B cell (primary cell): Measurements from ENCODE around the gene CSF1. TPM values are rescaled to one million over a fixed set of nuclear protein-coding genes. Genes with fewer than 3 reads are reported as not detected.

Experiments used
- ATAC-seq: fragments of 200-7000 bp; cut with Tn5 transposase; one replicate; pipeline ENCODE4 v1.10.0; 2021; ENCODE audit warnings: low read depth, mild to moderate bottlenecking, moderate number of reproducible peaks, moderate library complexity
- CTCF ChIA-PET: fragments of 350-600 bp; sonication (Branson Sonifier 250); formaldehyde crosslinking; loops from one replicate; lab custom pipeline; 2021; ENCODE audit warnings: antibody characterized with exemption, inconsistent platforms; lab: Charles Lee
- POLR2A ChIA-PET: fragments of 350-600 bp; sonication (Branson Sonifier 250); formaldehyde crosslinking; loops from one replicate; lab custom pipeline; 2021; ENCODE audit warnings: antibody characterized with exemption; lab: Charles Lee
- DNase-seq: peaks from one replicate; pipeline ENCODE4 v3.0.0; 2013
- H2AFZ ChIP-seq: 2 replicates; pipeline ENCODE4 v1.6.1; 2012; ENCODE audit warnings: mild to moderate bottlenecking, low read depth, low read length; ENCODE audit not compliant: insufficient read depth, poor library complexity, severe bottlenecking
- H3K27ac ChIP-seq, 2 donors: 1 replicate in 1 of 2; 2 replicates in 1 of 2; pipeline ENCODE4 v1.5.1; 2012 to 2013; ENCODE audit warnings: low read length in 2 of 2, mild to moderate bottlenecking in 2 of 2, moderate library complexity in 1 of 2
- H3K27me3 ChIP-seq, 4 experiments: fragments of 200-600 bp in 1 of 4; sonication (generic) in 1 of 4; replicated peaks in 1 of 4; 1 replicate in 2 of 4; 2 replicates in 2 of 4; pipeline versions ENCODE4 v1.6.1 to v1.7.0; 2013 to 2016; ENCODE audit warnings: low read length in 3 of 4, mild to moderate bottlenecking in 2 of 4, mixed read lengths in 1 of 4, moderate library complexity in 1 of 4; ENCODE audit not compliant: insufficient read depth in 4 of 4, control insufficient read depth in 3 of 4; ENCODE audit errors: control extremely low read depth in 1 of 4
- H3K36me3 ChIP-seq, 2 experiments: replicated peaks in 1 of 2; 1 replicate in 1 of 2; 2 replicates in 1 of 2; pipeline versions ENCODE4 v1.6.1 to v1.7.1; 2013; ENCODE audit warnings: low read length in 1 of 2; ENCODE audit not compliant: insufficient read depth in 2 of 2, control insufficient read depth in 1 of 2; ENCODE audit errors: control extremely low read depth in 1 of 2, extremely low read depth in 1 of 2
- H3K4me1 ChIP-seq, 2 donors: fragments of 200-600 bp in 1 of 2; sonication (generic) in 1 of 2; 1 replicate in 1 of 2; 2 replicates in 1 of 2; pipeline versions ENCODE4 v1.5.1 to v1.6.1; 2013 to 2017; ENCODE audit warnings: low read length in 2 of 2; ENCODE audit not compliant: control insufficient read depth in 2 of 2, insufficient read depth in 2 of 2
- H3K4me2 ChIP-seq: replicated peaks from 2 replicates; pipeline ENCODE3; 2012; ENCODE audit warnings: mild to moderate bottlenecking, low read depth, low read length; ENCODE audit not compliant: poor library complexity, severe bottlenecking
- H3K4me3 ChIP-seq, 5 experiments: fragments of 200-600 bp in 1 of 5; sonication (generic) in 1 of 5; 1 replicate in 3 of 5; 2 replicates in 2 of 5; pipeline versions ENCODE4 v1.5.1 to v1.7.0; 2011 to 2016; ENCODE audit warnings: low read length in 4 of 5, mild to moderate bottlenecking in 4 of 5, low read depth in 2 of 5, control low read depth in 1 of 5, moderate library complexity in 1 of 5; ENCODE audit not compliant: insufficient read depth in 1 of 5; ENCODE audit errors: control extremely low read depth in 1 of 5, extremely low read depth in 1 of 5
- H3K79me2 ChIP-seq: fragments of 200-600 bp; sonication (generic); one replicate; pipeline ENCODE4 v1.6.0; 2016; ENCODE audit warnings: low read length; ENCODE audit not compliant: control insufficient read depth, insufficient read depth
- H3K9ac ChIP-seq: fragments of 200-600 bp; sonication (generic); 2 replicates; pipeline ENCODE4 v1.6.1; 2017; ENCODE audit warnings: mild to moderate bottlenecking, low read length, moderate library complexity
- H3K9me3 ChIP-seq, 3 donors: one replicate each; pipeline versions ENCODE4 v1.6.1 to v1.7.1; 2013; ENCODE audit warnings: low read length in 2 of 3; ENCODE audit not compliant: control insufficient read depth in 2 of 3, insufficient read depth in 1 of 3; ENCODE audit errors: control extremely low read depth in 1 of 3
- H4K20me1 ChIP-seq: 2 replicates; pipeline ENCODE4 v1.6.0; 2012; ENCODE audit warnings: mild to moderate bottlenecking, low read length; ENCODE audit not compliant: insufficient read depth, control insufficient read depth, poor library complexity, severe bottlenecking
- H3K27ac Mint-ChIP-seq: one replicate; pipeline ENCODE4 v1.8.0; 2021; ENCODE audit warnings: mixed read lengths
- H3K27me3 Mint-ChIP-seq: one replicate; pipeline ENCODE4 v1.8.0; 2021; ENCODE audit warnings: mixed read lengths
- H3K4me1 Mint-ChIP-seq: one replicate; pipeline ENCODE4 v1.8.0; 2021; ENCODE audit warnings: mixed read lengths
- H3K4me3 Mint-ChIP-seq: one replicate; pipeline ENCODE4 v1.8.0; 2021; ENCODE audit warnings: mixed read lengths
- H3K9me3 Mint-ChIP-seq: one replicate; pipeline ENCODE4 v1.8.0; 2022; ENCODE audit warnings: mixed read lengths; ENCODE audit not compliant: insufficient read depth
- CTCF ChIP-seq: fragments of 200-600 bp; IDR thresholded peaks from one replicate; pipeline ENCODE4 v1.8.0; 2022; ENCODE audit warnings: antibody characterized with exemption, mild to moderate bottlenecking
- EZH2 ChIP-seq: IDR thresholded peaks from 2 replicates; pipeline ENCODE4 v1.6.1; 2012; ENCODE audit warnings: borderline replicate concordance, low read depth, mild to moderate bottlenecking, moderate library complexity, low read length; ENCODE audit not compliant: insufficient read depth, poor library complexity, severe bottlenecking
- WGBS: methylation state at CpG from one replicate; pipeline ENCODE4 v1.1.5; 2013; ENCODE audit warnings: missing lambda C conversion rate; ENCODE audit not compliant: insufficient coverage; 5-methylcytosine and 5-hydroxymethylcytosine counted together
- intact Hi-C: fragments of 100-400 bp; cut with micrococcal nuclease; formaldehyde crosslinking; loops from one replicate; pipeline ENCODE4 v1.10.0; 2022
- polyA plus RNA-seq: library from polyadenylated mRNA; depleted of rRNA; stranded (reverse); fragments of >200 nt; gene quantifications from 2 replicates; pipeline ENCODE4 v1.2.3, GENCODE V29; 2012
- total RNA-seq, 2 donors: library from RNA; stranded (reverse); fragments of 120-200 nt in 1 of 2; gene quantifications; 1 replicate in 1 of 2; 2 replicates in 1 of 2; pipeline versions ENCODE4 v1.2.3 to v1.2.4, GENCODE V29; 2013 to 2022

Gene CSF1
- total and polyA plus RNA-seq, 2 donors (not counting 1 experiment from before 2014, with no cell fraction given) = 0.55 to 4.2 TPM

- no peak overlapping the region for H3K4me3 Mint-ChIP-seq
These were observed 21.6 kb upstream of the CSF1 start for GRCh38 chr1:109889094-109889493.

GRCh38 chr1:109890115-109890953 lies 20.3 kb upstream of the CSF1 start:
- peaks cover 48% of the 10 kb centered on the region for H3K4me1 Mint-ChIP-seq
- Histone ChIP-seq H3K4me3 (no peak overlapping the region), H3K79me2 (no peaks in the 10 kb centered on the region), H3K4me2 (no peak overlapping the region), H3K27me3 (peaks cover 0 to 27% (median 0%) of the 10 kb centered on the region in 4 experiments), H3K9me3 (no peaks in the 10 kb centered on the region), H3K27ac (no peak overlapping the region), H2AFZ (no peak overlapping the region), H3K36me3 (no peaks in the 10 kb centered on the region), H3K4me1 (peaks cover 47 to 52% of the 10 kb centered on the region in 2 donors), H3K9ac (no peak overlapping the region), H4K20me1 (no peaks in the 10 kb centered on the region)
- peaks cover 4% of the 10 kb centered on the region for H3K27me3 Mint-ChIP-seq
- POLR2A ChIA-PET = no interaction called here
- H3K27ac Mint-ChIP-seq = peak overlapping the region; percentile 7
- H3K4me3 Mint-ChIP-seq = no peak overlapping the region
- no peak for ATAC-seq
- intact Hi-C loops = no loop called here
- no peaks in the 10 kb centered on the region for H3K9me3 Mint-ChIP-seq
- CTCF ChIA-PET = no interaction called here
- no peak for DNase-seq
- 89% methylated on average over 3 of the region's 5 CpGs for WGBS
- no peak for TF ChIP-seq CTCF
- no peak for TF ChIP-seq EZH2

More at GRCh38 chr1:109889094-109889493, 21.6 kb upstream of the CSF1 start:
- WGBS = 90% methylated on average over 2 of the region's 3 CpGs
- peaks cover 4% of the 10 kb centered on the region for H3K27me3 Mint-ChIP-seq
- POLR2A ChIA-PET = no interaction called here
- Histone ChIP-seq H3K27me3 (peaks cover 0 to 24% (median 0%) of the 10 kb centered on the region in 4 experiments), H3K79me2 (no peaks in the 10 kb centered on the region), H3K9me3 (no peaks in the 10 kb centered on the region), H3K9ac (no peak overlapping the region), H3K36me3 (no peaks in the 10 kb centered on the region), H3K4me3 (no peak overlapping the region), H3K4me2 (peak overlapping the region; percentile 65), H2AFZ (no peak overlapping the region), H3K27ac (no peak overlapping the region), H3K4me1 (peaks cover 34 to 39% of the 10 kb centered on the region in 2 donors), H4K20me1 (no peaks in the 10 kb centered on the region)
- H3K9me3 Mint-ChIP-seq = no peaks in the 10 kb centered on the region
- H3K4me1 Mint-ChIP-seq = peaks cover 54% of the 10 kb centered on the region
- no peak for TF ChIP-seq EZH2
- intact Hi-C loops = no loop called here
- no peak overlapping the region for H3K27ac Mint-ChIP-seq
- DNase-seq = no peak
- ATAC-seq = no peak
- CTCF ChIA-PET = interaction anchor here (1.6 kb wide), 1 partner anchor 18 kb away, joined by 5 read pairs; no protein-coding TSS in a partner anchor
